ENCODE data around the gene NFIA.

The NFIA gene

DNA sequence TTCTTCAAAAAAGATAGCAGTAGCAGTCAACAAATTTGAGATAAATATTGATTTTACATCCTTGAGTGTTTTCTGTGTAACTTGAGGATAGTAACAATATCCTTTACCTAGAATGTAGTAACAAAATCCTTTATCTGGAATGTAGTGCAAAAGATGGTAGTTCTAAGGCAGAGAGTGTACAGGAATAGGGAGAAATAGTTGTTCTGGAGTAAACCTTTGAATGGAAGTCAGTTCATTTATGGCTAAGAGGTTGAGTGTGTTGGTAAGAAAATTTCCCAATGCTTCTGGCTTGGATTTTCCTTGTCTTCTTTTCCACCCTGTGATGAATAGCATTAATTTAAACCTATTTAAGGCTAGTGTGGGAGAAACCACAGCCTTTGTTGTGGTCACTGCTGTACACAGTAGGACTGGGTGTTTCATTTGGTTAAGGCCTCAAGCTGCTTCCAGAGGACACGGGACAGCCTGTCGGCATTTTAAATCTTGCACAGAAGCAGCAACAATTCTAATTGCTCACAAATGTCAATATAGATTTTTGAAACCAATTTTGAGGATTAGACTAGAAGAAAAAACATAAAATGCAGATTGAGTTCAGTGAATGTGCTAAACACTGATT, 11.3 kb downstream of the NFIA start:
- peaks cover 0 to under 1% of the 10 kb centered on the region in 2 donors for H3K9me3 ChIP-seq (replicated peaks in 1 of 2; ENCODE audit: control insufficient read depth in 2 of 2, insufficient read depth in 1 of 2, low read depth in 1 of 2, low read length in 2 of 2)
- no peak overlapping the region for H2BK5ac ChIP-seq (ENCODE audit: low read length)
- H3K18ac ChIP-seq (ENCODE audit: low read length) = no peak overlapping the region
- no peak overlapping the region for H3K27ac ChIP-seq (replicated peaks; ENCODE audit: low read length)
- H2BK12ac ChIP-seq (ENCODE audit: low read length) = no peak overlapping the region
- no peak for DNase-seq (ENCODE audit: low spot score)
- no peaks in the 10 kb centered on the region for H3K36me3 ChIP-seq (replicated peaks in 1 of 2; ENCODE audit: control insufficient read depth in 2 of 2, insufficient read depth in 2 of 2, low read length in 2 of 2)
- no peak overlapping the region for H2BK15ac ChIP-seq (ENCODE audit: low read length)
- no peaks in the 10 kb centered on the region for H3K4me1 ChIP-seq (ENCODE audit: control insufficient read depth in 2 of 2, insufficient read depth in 1 of 2, low read depth in 1 of 2, low read length in 2 of 2)
- no peak overlapping the region for H4K91ac ChIP-seq (ENCODE audit: low read depth, low read length, poor library complexity)
- H3K14ac ChIP-seq (ENCODE audit: low read length) = no peak overlapping the region
- WGBS, 2 donors (ENCODE audit: extremely low coverage in 2 of 2, insufficient read length in 2 of 2, insufficient replicate concordance in 1 of 2) = no CpG with 5 or more reads among the region's 2 CpGs
- H3K4me3 ChIP-seq (ENCODE audit: low read length in 2 of 2) = no peak overlapping the region
- no peaks in the 10 kb centered on the region for H3K79me1 ChIP-seq (ENCODE audit: low read depth, low read length)
- H3K27me3 ChIP-seq (ENCODE audit: control insufficient read depth in 3 of 3, insufficient read depth in 3 of 3, low read depth in 1 of 3, low read length in 3 of 3) = peaks cover 0 to 61% (median under 1%) of the 10 kb centered on the region in 3 experiments
- H4K8ac ChIP-seq (ENCODE audit: low read depth, low read length) = no peak overlapping the region
- no peak overlapping the region for H2AK5ac ChIP-seq (ENCODE audit: low read depth, low read length)
- no peak overlapping the region for H2BK120ac ChIP-seq (ENCODE audit: low read depth, low read length)
- H3K4me2 ChIP-seq (ENCODE audit: insufficient read depth, low read length, poor library complexity, severe bottlenecking) = no peak overlapping the region
- H2AFZ ChIP-seq (ENCODE audit: low read length) = no peak overlapping the region
- no peak overlapping the region for H3K4ac ChIP-seq (ENCODE audit: low read length)
- no peak overlapping the region for H3K23ac ChIP-seq (ENCODE audit: low read depth, low read length, poor library complexity)
- no peak overlapping the region for H3K9ac ChIP-seq (ENCODE audit: low read depth, low read length, poor library complexity)

DNA sequence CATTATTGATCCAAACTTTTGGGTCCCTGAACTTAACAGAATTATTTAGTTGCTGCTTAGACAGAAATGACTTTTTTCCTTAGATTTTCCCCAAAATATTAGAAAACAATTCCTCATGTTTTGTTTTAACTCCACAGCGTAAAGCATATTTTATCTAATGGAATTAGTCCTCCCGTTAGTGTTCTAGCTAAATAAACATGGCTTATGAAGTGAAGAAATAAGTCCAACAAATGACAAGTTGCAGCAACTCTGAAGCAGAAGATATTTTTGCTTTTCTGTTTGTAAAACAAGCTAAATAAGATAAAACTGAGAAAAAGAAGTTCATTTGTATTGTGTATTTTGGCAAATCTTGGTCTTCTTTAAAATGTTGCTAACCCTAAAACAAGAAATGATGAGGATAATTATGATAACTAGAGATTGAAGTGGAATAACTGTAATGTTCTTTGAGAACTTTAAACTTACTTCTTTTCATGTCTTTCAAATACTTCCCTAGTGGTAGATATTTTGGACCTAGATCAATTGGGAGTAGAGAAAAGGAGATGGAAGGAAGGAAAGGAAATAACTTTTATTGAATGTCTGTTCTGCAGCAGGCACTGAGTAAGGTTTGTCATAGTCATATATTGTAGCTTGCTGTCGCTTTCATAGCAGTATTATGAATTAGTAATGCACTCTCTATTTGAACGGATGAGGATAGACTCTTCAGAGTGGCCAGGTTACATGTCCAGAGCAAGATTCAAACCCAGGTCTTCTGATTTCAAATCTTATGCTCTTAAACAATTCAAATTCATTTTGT, 12.5 kb downstream of the NFIA start:
- no peak overlapping the region for H2BK15ac ChIP-seq (ENCODE audit: low read length)
- WGBS, 2 donors (ENCODE audit: extremely low coverage in 2 of 2, insufficient read length in 2 of 2, insufficient replicate concordance in 1 of 2) = no CpG with 5 or more reads among the region's 4 CpGs
- no peak overlapping the region for H3K18ac ChIP-seq (ENCODE audit: low read length)
- no peaks in the 10 kb centered on the region for H3K4me1 ChIP-seq (ENCODE audit: control insufficient read depth in 2 of 2, insufficient read depth in 1 of 2, low read depth in 1 of 2, low read length in 2 of 2)
- no peak overlapping the region for H3K27ac ChIP-seq (replicated peaks; ENCODE audit: low read length)
- no peak overlapping the region for H2AFZ ChIP-seq (ENCODE audit: low read length)
- H4K91ac ChIP-seq (ENCODE audit: low read depth, low read length, poor library complexity) = no peak overlapping the region
- no peaks in the 10 kb centered on the region for H3K9me3 ChIP-seq (replicated peaks in 1 of 2; ENCODE audit: control insufficient read depth in 2 of 2, insufficient read depth in 1 of 2, low read depth in 1 of 2, low read length in 2 of 2)
- no peak for DNase-seq (ENCODE audit: low spot score)
- peaks cover 0 to 58% (median 0%) of the 10 kb centered on the region in 3 experiments for H3K27me3 ChIP-seq (ENCODE audit: control insufficient read depth in 3 of 3, insufficient read depth in 3 of 3, low read depth in 1 of 3, low read length in 3 of 3)
- no peak overlapping the region for H2BK5ac ChIP-seq (ENCODE audit: low read length)
- H3K4ac ChIP-seq (ENCODE audit: low read length) = no peak overlapping the region
- no peak overlapping the region for H2BK120ac ChIP-seq (ENCODE audit: low read depth, low read length)
- no peaks in the 10 kb centered on the region for H3K79me1 ChIP-seq (ENCODE audit: low read depth, low read length)
- H3K4me3 ChIP-seq (ENCODE audit: low read length in 2 of 2) = no peak overlapping the region
- H4K8ac ChIP-seq (ENCODE audit: low read depth, low read length) = no peak overlapping the region
- no peak overlapping the region for H3K9ac ChIP-seq (ENCODE audit: low read depth, low read length, poor library complexity)
- no peak overlapping the region for H3K23ac ChIP-seq (ENCODE audit: low read depth, low read length, poor library complexity)
- H3K36me3 ChIP-seq (replicated peaks in 1 of 2; ENCODE audit: control insufficient read depth in 2 of 2, insufficient read depth in 2 of 2, low read length in 2 of 2) = no peaks in the 10 kb centered on the region
- H2AK5ac ChIP-seq (ENCODE audit: low read depth, low read length) = no peak overlapping the region
- H2BK12ac ChIP-seq (ENCODE audit: low read length) = no peak overlapping the region
- no peak overlapping the region for H3K4me2 ChIP-seq (ENCODE audit: insufficient read depth, low read length, poor library complexity, severe bottlenecking)
- H3K14ac ChIP-seq (ENCODE audit: low read length) = no peak overlapping the region

DNA sequence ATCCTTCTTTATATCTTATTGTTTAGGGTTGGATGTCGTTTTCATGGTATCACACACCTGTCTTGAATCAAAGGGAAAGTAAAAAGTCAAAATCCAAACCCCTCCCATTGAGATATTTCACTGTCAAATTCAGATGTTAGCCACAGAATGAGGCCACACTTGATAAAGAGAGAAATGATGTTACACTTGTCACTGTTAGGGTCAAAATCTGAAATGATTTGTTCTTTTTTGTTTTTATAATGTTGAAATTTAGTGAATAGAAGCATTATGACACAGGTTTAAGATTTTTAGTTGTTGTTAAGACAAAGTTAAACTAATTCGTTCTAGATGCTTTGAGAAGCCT, 13.1 kb downstream of the NFIA start:
- no peak overlapping the region for H3K4ac ChIP-seq (ENCODE audit: low read length)
- no peak overlapping the region for H3K14ac ChIP-seq (ENCODE audit: low read length)
- H3K4me1 ChIP-seq (ENCODE audit: control insufficient read depth in 2 of 2, insufficient read depth in 1 of 2, low read depth in 1 of 2, low read length in 2 of 2) = no peaks in the 10 kb centered on the region
- no peak overlapping the region for H2BK15ac ChIP-seq (ENCODE audit: low read length)
- H3K4me2 ChIP-seq (ENCODE audit: insufficient read depth, low read length, poor library complexity, severe bottlenecking) = no peak overlapping the region
- H3K79me1 ChIP-seq (ENCODE audit: low read depth, low read length) = no peaks in the 10 kb centered on the region
- H3K36me3 ChIP-seq (replicated peaks in 1 of 2; ENCODE audit: control insufficient read depth in 2 of 2, insufficient read depth in 2 of 2, low read length in 2 of 2) = no peaks in the 10 kb centered on the region
- H2BK5ac ChIP-seq (ENCODE audit: low read length) = no peak overlapping the region
- WGBS, 2 donors (ENCODE audit: extremely low coverage in 2 of 2, insufficient read length in 2 of 2, insufficient replicate concordance in 1 of 2) = no CpG with 5 or more reads among the region's 2 CpGs
- peaks cover 0 to 53% (median 0%) of the 10 kb centered on the region in 3 experiments for H3K27me3 ChIP-seq (ENCODE audit: control insufficient read depth in 3 of 3, insufficient read depth in 3 of 3, low read depth in 1 of 3, low read length in 3 of 3)
- H2AK5ac ChIP-seq (ENCODE audit: low read depth, low read length) = no peak overlapping the region
- no peak overlapping the region for H2BK120ac ChIP-seq (ENCODE audit: low read depth, low read length)
- H2BK12ac ChIP-seq (ENCODE audit: low read length) = no peak overlapping the region
- DNase-seq (ENCODE audit: low spot score) = no peak
- H2AFZ ChIP-seq (ENCODE audit: low read length) = no peak overlapping the region
- no peak overlapping the region for H4K8ac ChIP-seq (ENCODE audit: low read depth, low read length)
- no peak overlapping the region for H4K91ac ChIP-seq (ENCODE audit: low read depth, low read length, poor library complexity)
- no peak overlapping the region for H3K23ac ChIP-seq (ENCODE audit: low read depth, low read length, poor library complexity)
- no peak overlapping the region for H3K4me3 ChIP-seq (ENCODE audit: low read length in 2 of 2)
- H3K27ac ChIP-seq (replicated peaks; ENCODE audit: low read length) = no peak overlapping the region
- H3K9me3 ChIP-seq (replicated peaks in 1 of 2; ENCODE audit: control insufficient read depth in 2 of 2, insufficient read depth in 1 of 2, low read depth in 1 of 2, low read length in 2 of 2) = no peaks in the 10 kb centered on the region
- H3K9ac ChIP-seq (ENCODE audit: low read depth, low read length, poor library complexity) = no peak overlapping the region
- H3K18ac ChIP-seq (ENCODE audit: low read length) = no peak overlapping the region

DNA sequence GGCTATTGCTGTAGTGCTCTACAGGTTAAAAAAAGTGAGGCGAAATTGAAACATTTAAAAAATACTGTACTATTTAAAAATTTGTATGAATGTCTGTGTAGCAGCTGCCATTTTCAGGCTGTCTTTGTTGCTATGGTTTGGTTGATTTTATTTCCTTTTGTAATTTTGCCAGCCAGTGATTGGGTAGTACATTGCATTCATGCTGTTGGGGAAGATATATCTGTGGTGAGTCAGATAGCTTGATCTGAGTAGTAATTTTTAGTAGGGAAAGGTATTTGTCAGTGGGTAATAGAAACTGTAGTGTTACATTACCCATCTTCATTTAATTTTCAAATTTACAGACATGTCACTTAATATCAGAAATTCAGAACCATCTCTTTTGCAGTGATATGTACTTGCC, 15.0 kb downstream of the NFIA start:
- no peaks in the 10 kb centered on the region for H3K4me1 ChIP-seq (ENCODE audit: control insufficient read depth in 2 of 2, insufficient read depth in 1 of 2, low read depth in 1 of 2, low read length in 2 of 2)
- H2BK5ac ChIP-seq (ENCODE audit: low read length) = no peak overlapping the region
- H3K9ac ChIP-seq (ENCODE audit: low read depth, low read length, poor library complexity) = no peak overlapping the region
- no peak overlapping the region for H2BK120ac ChIP-seq (ENCODE audit: low read depth, low read length)
- no peak overlapping the region for H2AFZ ChIP-seq (ENCODE audit: low read length)
- no peak overlapping the region for H3K18ac ChIP-seq (ENCODE audit: low read length)
- H3K4me2 ChIP-seq (ENCODE audit: insufficient read depth, low read length, poor library complexity, severe bottlenecking) = no peak overlapping the region
- no peak overlapping the region for H4K91ac ChIP-seq (ENCODE audit: low read depth, low read length, poor library complexity)
- H3K4ac ChIP-seq (ENCODE audit: low read length) = no peak overlapping the region
- no peak overlapping the region for H3K23ac ChIP-seq (ENCODE audit: low read depth, low read length, poor library complexity)
- no peak overlapping the region for H3K4me3 ChIP-seq (ENCODE audit: low read length in 2 of 2)
- H2BK12ac ChIP-seq (ENCODE audit: low read length) = no peak overlapping the region
- no CpG with 5 or more reads among the region's 1 CpG for WGBS, 2 donors (ENCODE audit: extremely low coverage in 2 of 2, insufficient read length in 2 of 2, insufficient replicate concordance in 1 of 2)
- H4K8ac ChIP-seq (ENCODE audit: low read depth, low read length) = no peak overlapping the region
- no peak overlapping the region for H2AK5ac ChIP-seq (ENCODE audit: low read depth, low read length)
- H3K9me3 ChIP-seq (replicated peaks in 1 of 2; ENCODE audit: control insufficient read depth in 2 of 2, insufficient read depth in 1 of 2, low read depth in 1 of 2, low read length in 2 of 2) = no peaks in the 10 kb centered on the region
- no peak for DNase-seq (ENCODE audit: low spot score)
- no peaks in the 10 kb centered on the region for H3K36me3 ChIP-seq (replicated peaks in 1 of 2; ENCODE audit: control insufficient read depth in 2 of 2, insufficient read depth in 2 of 2, low read length in 2 of 2)
- no peaks in the 10 kb centered on the region for H3K79me1 ChIP-seq (ENCODE audit: low read depth, low read length)
- no peak overlapping the region for H2BK15ac ChIP-seq (ENCODE audit: low read length)
- H3K27me3 ChIP-seq (ENCODE audit: control insufficient read depth in 3 of 3, insufficient read depth in 3 of 3, low read depth in 1 of 3, low read length in 3 of 3) = peaks cover 0 to 47% (median 0%) of the 10 kb centered on the region in 3 experiments
- no peak overlapping the region for H3K14ac ChIP-seq (ENCODE audit: low read length)
- no peak overlapping the region for H3K27ac ChIP-seq (replicated peaks; ENCODE audit: low read length)
